NOMO-1 treated with dmso at 0.1 percent for 144 hours (cell line): ENCODE data around the gene PTK7.
A peak's percentile ranks its signal among the peaks of the same experiment; 100 is the strongest.
"Not testable (repeated sequence)": the region's sequence is repeated elsewhere in the genome, so short reads cannot be mapped to it uniquely, and the experiment has no call there.

Experiments
- DNase-seq: peaks from one replicate; lab custom pipeline; 2025; ENCODE audit not compliant: unreplicated experiment; lab: John Stamatoyannopoulos, UW

Gene PTK7

GRCh38 chr6:43053545-43054205 is 22.4 kb upstream of the PTK7 start, which contains the start of gene CUL7:
TSS of gene CUL7 (minus strand) at chr6:43053851. CDS start at chr6:43052788, 1,063 bp downstream.
- DNase-seq, result peak; percentile 91

- no peak for DNase-seq
Measured at GRCh38 chr6:43054206-43054943, 21.7 kb upstream of the PTK7 start.

GRCh38 chr6:43055966-43056365 is 20.1 kb upstream of the PTK7 start:
- DNase-seq, result no peak

GRCh38 chr6:43058531-43058930 is 17.6 kb upstream of the PTK7 start:
- DNase-seq, result no peak

GRCh38 chr6:43059168-43060033 is 16.7 kb upstream of the PTK7 start, which contains the start of the genes KLC4 and MRPL2:
TSS of gene KLC4 (plus strand) at chr6:43059631. CDS start at chr6:43061336, 1,705 bp downstream.
TSS of gene MRPL2 (minus strand) at chr6:43059434. CDS start at chr6:43059381, 53 bp downstream.
- DNase-seq, result peak; percentile 98

GRCh38 chr6:43060034-43060754 is 15.9 kb upstream of the PTK7 start:
- no peak for DNase-seq

- DNase-seq, result no peak
Measured at GRCh38 chr6:43060755-43061633, 15.1 kb upstream of the PTK7 start.

GRCh38 chr6:43061861-43062260 is 14.3 kb upstream of the PTK7 start:
- DNase-seq, result no peak

GRCh38 chr6:43062818-43063217 is 13.3 kb upstream of the PTK7 start:
- DNase-seq, result no peak

- DNase-seq, result no peak
Measured at GRCh38 chr6:43070028-43070632, 6.0 kb upstream of the PTK7 start.

- DNase-seq, result no peak
Measured at GRCh38 chr6:43074847-43075669, 1.1 kb upstream of the PTK7 start.

GRCh38 chr6:43076464-43077332 is 584 bp downstream of the PTK7 start:
- DNase-seq, result no peak

GRCh38 chr6:43077333-43077809 is 1.3 kb downstream of the PTK7 start:
- no peak for DNase-seq

- DNase-seq, result no peak
Measured at GRCh38 chr6:43077981-43078511, 1.9 kb downstream of the PTK7 start.

GRCh38 chr6:43078691-43079090 is 2.6 kb downstream of the PTK7 start:
- no peak for DNase-seq

- no peak for DNase-seq
Measured at GRCh38 chr6:43081043-43081442, 4.9 kb downstream of the PTK7 start.

- DNase-seq, result not testable (repeated sequence)
Measured at GRCh38 chr6:43081922-43082321, 5.8 kb downstream of the PTK7 start.
